Astrocyte (in vitro differentiated cells and primary cell): Measurements from ENCODE around the gene NRG3. TPM values are rescaled to one million over a fixed set of nuclear protein-coding genes. Genes with fewer than 3 reads are reported as not detected.

Source experiments
- DNase-seq: peaks from one replicate; pipeline ENCODE4 v3.0.0-alpha.2; 2010; ENCODE audit warnings: low read depth
- FAIRE-seq: peaks from 2 replicates; lab custom pipeline; 2011; peaks lifted over from hg19 to GRCh38; lab: Jason Lieb, UNC
- H2AFZ ChIP-seq: 2 replicates; pipeline ENCODE4 v1.6.0; 2012; ENCODE audit warnings: low read depth, low read length, inconsistent platforms
- H3K27ac ChIP-seq: 2 replicates; pipeline ENCODE4 v1.5.1; 2011; ENCODE audit warnings: low read depth, low read length, inconsistent platforms
- H3K27me3 ChIP-seq: 2 replicates; pipeline ENCODE4 v1.6.0; 2011; ENCODE audit warnings: low read length, inconsistent platforms; ENCODE audit not compliant: insufficient read depth
- H3K36me3 ChIP-seq: 2 replicates; pipeline ENCODE4 v1.5.1; 2011; ENCODE audit warnings: low read length, inconsistent platforms; ENCODE audit not compliant: insufficient read depth
- H3K4me1 ChIP-seq: 2 replicates; pipeline ENCODE4 v1.5.1; 2011; ENCODE audit warnings: low read length, inconsistent platforms; ENCODE audit not compliant: insufficient read depth
- H3K4me2 ChIP-seq: 2 replicates; pipeline ENCODE4 v1.6.0; 2012; ENCODE audit warnings: low read length, inconsistent platforms
- H3K4me3 ChIP-seq: 2 replicates; pipeline ENCODE4 v1.5.1; 2011; ENCODE audit warnings: low read depth, mild to moderate bottlenecking, low read length, inconsistent platforms; ENCODE audit not compliant: insufficient read depth
- H3K79me2 ChIP-seq: 2 replicates; pipeline ENCODE4 v1.6.0; 2012; ENCODE audit warnings: mild to moderate bottlenecking, low read length, inconsistent platforms; ENCODE audit not compliant: insufficient read depth
- H3K9ac ChIP-seq: 2 replicates; pipeline ENCODE4 v1.6.0; 2012; ENCODE audit warnings: mild to moderate bottlenecking, low read length, inconsistent platforms
- H3K9me3 ChIP-seq: 2 replicates; pipeline ENCODE4 v1.5.1; 2012; ENCODE audit warnings: low read depth, mild to moderate bottlenecking, low read length, inconsistent platforms; ENCODE audit not compliant: insufficient read depth
- H4K20me1 ChIP-seq: 2 replicates; pipeline ENCODE4 v1.6.0; 2012; ENCODE audit warnings: low read length, inconsistent platforms; ENCODE audit not compliant: insufficient read depth
- H3K27ac Mint-ChIP-seq: one replicate; pipeline ENCODE4 v1.8.0; 2021; ENCODE audit warnings: mild to moderate bottlenecking, mixed read lengths; ENCODE audit not compliant: unreplicated experiment
- H3K27me3 Mint-ChIP-seq: one replicate; pipeline ENCODE4 v1.8.0; 2021; ENCODE audit warnings: low read depth, mixed read lengths; ENCODE audit not compliant: unreplicated experiment
- H3K36me3 Mint-ChIP-seq: one replicate; pipeline ENCODE4 v1.8.0; 2021; ENCODE audit warnings: low read depth, mixed read lengths; ENCODE audit not compliant: unreplicated experiment
- H3K4me1 Mint-ChIP-seq: one replicate; pipeline ENCODE4 v1.8.0; 2021; ENCODE audit warnings: low read depth, mixed read lengths; ENCODE audit not compliant: unreplicated experiment
- H3K4me3 Mint-ChIP-seq: one replicate; pipeline ENCODE4 v1.8.0; 2021; ENCODE audit warnings: mild to moderate bottlenecking, moderate library complexity, mixed read lengths; ENCODE audit not compliant: unreplicated experiment
- H3K9me3 Mint-ChIP-seq: one replicate; pipeline ENCODE4 v1.8.0; 2021; ENCODE audit warnings: mild to moderate bottlenecking, mixed read lengths; ENCODE audit not compliant: unreplicated experiment
- EZH2 ChIP-seq: IDR thresholded peaks from 2 replicates; pipeline ENCODE4 v1.6.1; 2012; ENCODE audit warnings: mild to moderate bottlenecking, low read length, inconsistent platforms; ENCODE audit not compliant: insufficient read depth
- total RNA-seq: library from RNA; stranded (reverse); gene quantifications from 2 replicates; pipeline ENCODE4 v1.2.1, GENCODE V29; 2021
- TF ChIP-seq, protein P1 (sequence below): IDR thresholded peaks from 2 replicates; pipeline ENCODE4 v1.5.1; 2011; ENCODE audit warnings: low read depth, mild to moderate bottlenecking, inconsistent platforms, low read length, moderate library complexity; ENCODE audit not compliant: insufficient read depth

The NRG3 gene
- total RNA-seq, 1 donor from 2014 or later = 2.1 TPM

DNA sequence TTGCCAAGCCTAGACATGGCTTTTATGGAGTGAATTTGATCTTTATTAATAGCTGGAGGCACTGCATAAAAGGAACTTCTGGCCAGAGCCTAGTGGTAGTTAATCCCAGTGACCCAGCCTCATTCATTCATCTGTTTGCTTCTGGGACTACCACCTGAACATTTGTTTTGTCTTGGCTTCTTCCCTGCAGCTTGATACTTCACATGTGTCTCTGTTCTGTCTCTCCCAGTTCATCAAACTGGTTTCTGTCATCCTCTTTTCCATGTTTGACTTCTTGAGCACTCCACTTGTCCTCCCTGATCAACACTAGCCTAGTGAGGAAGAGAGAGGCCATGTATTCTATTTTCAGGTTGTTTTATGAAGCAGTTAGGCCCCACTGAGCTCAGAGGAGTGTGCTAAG is 163.6 kb downstream of the NRG3 start:
- H3K4me3 Mint-ChIP-seq = no peak overlapping the region
- Histone ChIP-seq H2AFZ (no peak overlapping the region), H3K36me3 (no peaks in the 10 kb centered on the region), H3K27me3 (no peaks in the 10 kb centered on the region), H3K27ac (no peak overlapping the region), H4K20me1 (no peaks in the 10 kb centered on the region), H3K4me3 (no peak overlapping the region), H3K4me2 (no peak overlapping the region), H3K79me2 (no peaks in the 10 kb centered on the region), H3K4me1 (no peaks in the 10 kb centered on the region), H3K9ac (no peak overlapping the region), H3K9me3 (no peaks in the 10 kb centered on the region)
- no peaks in the 10 kb centered on the region for H3K36me3 Mint-ChIP-seq
- no peak for TF ChIP-seq EZH2
- TF ChIP-seq, protein P1, sequence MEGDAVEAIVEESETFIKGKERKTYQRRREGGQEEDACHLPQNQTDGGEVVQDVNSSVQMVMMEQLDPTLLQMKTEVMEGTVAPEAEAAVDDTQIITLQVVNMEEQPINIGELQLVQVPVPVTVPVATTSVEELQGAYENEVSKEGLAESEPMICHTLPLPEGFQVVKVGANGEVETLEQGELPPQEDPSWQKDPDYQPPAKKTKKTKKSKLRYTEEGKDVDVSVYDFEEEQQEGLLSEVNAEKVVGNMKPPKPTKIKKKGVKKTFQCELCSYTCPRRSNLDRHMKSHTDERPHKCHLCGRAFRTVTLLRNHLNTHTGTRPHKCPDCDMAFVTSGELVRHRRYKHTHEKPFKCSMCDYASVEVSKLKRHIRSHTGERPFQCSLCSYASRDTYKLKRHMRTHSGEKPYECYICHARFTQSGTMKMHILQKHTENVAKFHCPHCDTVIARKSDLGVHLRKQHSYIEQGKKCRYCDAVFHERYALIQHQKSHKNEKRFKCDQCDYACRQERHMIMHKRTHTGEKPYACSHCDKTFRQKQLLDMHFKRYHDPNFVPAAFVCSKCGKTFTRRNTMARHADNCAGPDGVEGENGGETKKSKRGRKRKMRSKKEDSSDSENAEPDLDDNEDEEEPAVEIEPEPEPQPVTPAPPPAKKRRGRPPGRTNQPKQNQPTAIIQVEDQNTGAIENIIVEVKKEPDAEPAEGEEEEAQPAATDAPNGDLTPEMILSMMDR = no peak
- H3K27me3 Mint-ChIP-seq = no peaks in the 10 kb centered on the region
- no peak overlapping the region for H3K27ac Mint-ChIP-seq
- FAIRE-seq (no peak), DNase-seq (no peak)
- peaks cover 2% of the 10 kb centered on the region for H3K4me1 Mint-ChIP-seq
- no peaks in the 10 kb centered on the region for H3K9me3 Mint-ChIP-seq

DNA sequence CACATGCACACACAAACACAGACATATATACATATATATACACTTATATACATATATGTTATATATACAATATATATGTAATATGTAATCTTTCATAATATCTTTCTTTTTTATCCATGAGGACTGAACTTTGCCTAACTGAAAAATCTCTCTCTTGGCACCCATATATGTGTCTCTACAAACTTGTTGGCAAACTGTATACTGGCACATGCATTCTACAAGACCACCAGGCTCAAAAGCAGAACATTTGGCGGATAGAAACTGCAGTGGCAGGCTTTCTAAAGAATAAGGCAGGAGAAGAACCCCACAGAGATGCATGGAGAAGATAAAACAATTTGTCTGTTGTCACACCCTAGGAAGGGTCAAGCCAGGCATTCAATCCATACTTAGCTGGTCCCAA is 165.3 kb downstream of the NRG3 start:
- no peak overlapping the region for H3K4me3 ChIP-seq
- no peak overlapping the region for H3K27ac ChIP-seq
- DNase-seq = no peak
- Mint-ChIP-seq H3K27me3 (no peaks in the 10 kb centered on the region), H3K4me3 (no peak overlapping the region), H3K36me3 (no peaks in the 10 kb centered on the region), H3K9me3 (no peaks in the 10 kb centered on the region), H3K4me1 (peaks cover 2% of the 10 kb centered on the region), H3K27ac (no peak overlapping the region)
- no peaks in the 10 kb centered on the region for H4K20me1 ChIP-seq
- H3K9ac ChIP-seq = no peak overlapping the region
- no peaks in the 10 kb centered on the region for H3K27me3 ChIP-seq
- no peaks in the 10 kb centered on the region for H3K9me3 ChIP-seq
- no peaks in the 10 kb centered on the region for H3K36me3 ChIP-seq
- no peaks in the 10 kb centered on the region for H3K4me1 ChIP-seq
- TF ChIP-seq EZH2 = no peak
- TF ChIP-seq, protein P1 = no peak
- FAIRE-seq = no peak
- no peak overlapping the region for H2AFZ ChIP-seq
- H3K79me2 ChIP-seq = no peaks in the 10 kb centered on the region
- no peak overlapping the region for H3K4me2 ChIP-seq

DNA sequence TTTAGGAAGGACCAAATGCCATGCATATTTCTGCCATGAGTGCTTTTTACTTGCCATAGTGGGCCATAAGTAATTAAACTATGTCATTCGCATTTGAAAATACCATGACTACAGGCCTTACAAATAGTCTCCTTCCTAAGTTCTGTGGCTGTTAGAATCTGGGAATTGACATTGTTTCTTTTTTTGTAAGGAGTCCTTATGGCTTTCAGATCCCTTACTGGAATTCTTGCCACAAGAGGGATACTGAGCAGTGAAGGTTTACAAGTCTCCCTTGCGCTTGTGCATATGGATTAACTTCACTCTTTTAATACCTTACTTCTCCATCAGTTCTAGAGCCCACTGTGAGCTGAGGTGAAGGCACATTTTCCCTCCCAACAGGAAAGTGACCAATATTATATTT is 166.0 kb downstream of the NRG3 start:
- Histone ChIP-seq H3K4me2 (no peak overlapping the region), H3K9me3 (no peaks in the 10 kb centered on the region), H3K79me2 (no peaks in the 10 kb centered on the region), H3K27me3 (no peaks in the 10 kb centered on the region), H3K36me3 (no peaks in the 10 kb centered on the region), H4K20me1 (no peaks in the 10 kb centered on the region), H2AFZ (no peak overlapping the region), H3K27ac (no peak overlapping the region), H3K4me1 (no peaks in the 10 kb centered on the region), H3K9ac (no peak overlapping the region), H3K4me3 (no peak overlapping the region)
- FAIRE-seq (no peak), DNase-seq (no peak)
- H3K4me1 Mint-ChIP-seq = peaks cover 2% of the 10 kb centered on the region
- no peak overlapping the region for H3K27ac Mint-ChIP-seq
- no peaks in the 10 kb centered on the region for H3K27me3 Mint-ChIP-seq
- no peaks in the 10 kb centered on the region for H3K36me3 Mint-ChIP-seq
- TF ChIP-seq EZH2 = no peak
- TF ChIP-seq, protein P1 = no peak
- no peaks in the 10 kb centered on the region for H3K9me3 Mint-ChIP-seq
- H3K4me3 Mint-ChIP-seq = no peak overlapping the region
